Activated gamma-delta T cell (primary cell): ENCODE measurements around the gene MAP3K10.
"Not testable (repeated sequence)": the region's sequence is repeated elsewhere in the genome, so short reads cannot be mapped to it uniquely, and the experiment has no call there.

Experiments used
- DNase-seq: peaks from one replicate; lab custom pipeline; 2025; lab: John Stamatoyannopoulos, UW

Gene MAP3K10

GRCh38 chr19:40217027-40217810 lies 26.0 kb downstream of the MAP3K10 start:
- DNase-seq = no peak

- no peak for DNase-seq
Observed at GRCh38 chr19:40217934-40218890, 27.0 kb downstream of the MAP3K10 start, which contains the start of gene TTC9B. TTC9B (minus strand) TSS chr19:40218384; CDS start chr19:40218381, 3 bp downstream.

- DNase-seq = not testable (repeated sequence)
Observed at GRCh38 chr19:40219029-40219428, 27.8 kb downstream of the MAP3K10 start.

- no peak for DNase-seq
Observed at GRCh38 chr19:40219721-40220276, 28.6 kb downstream of the MAP3K10 start.

GRCh38 chr19:40220674-40221073 lies 29.4 kb downstream of the MAP3K10 start:
- no peak for DNase-seq

GRCh38 chr19:40221858-40222619 lies 30.8 kb downstream of the MAP3K10 start:
- DNase-seq = no peak

GRCh38 chr19:40223135-40223822 lies 32.1 kb downstream of the MAP3K10 start:
- no peak for DNase-seq

- DNase-seq = no peak
Observed at GRCh38 chr19:40224342-40225150, 33.3 kb downstream of the MAP3K10 start.

GRCh38 chr19:40225440-40226305 lies 34.4 kb downstream of the MAP3K10 start:
- no peak for DNase-seq

- no peak for DNase-seq
Observed at GRCh38 chr19:40228346-40228745, 37.1 kb downstream of the MAP3K10 start.

- DNase-seq = no peak
Observed at GRCh38 chr19:40228863-40229262, 37.6 kb downstream of the MAP3K10 start.

- no peak for DNase-seq
Observed at GRCh38 chr19:40229484-40229883, 38.3 kb downstream of the MAP3K10 start.

GRCh38 chr19:40229926-40230417 lies 38.7 kb downstream of the MAP3K10 start:
- no peak for DNase-seq

GRCh38 chr19:40231057-40231456 lies 39.8 kb downstream of the MAP3K10 start:
- DNase-seq = no peak

- no peak for DNase-seq
Observed at GRCh38 chr19:40231544-40232424, 40.6 kb downstream of the MAP3K10 start.

GRCh38 chr19:40232479-40232878 lies 41.3 kb downstream of the MAP3K10 start:
- no peak for DNase-seq

GRCh38 chr19:40232949-40233810 lies 42.0 kb downstream of the MAP3K10 start:
- no peak for DNase-seq
